PFSK-1 (cell line): Measurements from ENCODE around the gene SAFB.

Experiments
- FOXP2 ChIP-seq: optimal IDR thresholded peaks from 2 replicates; pipeline ENCODE3; 2011; ENCODE audit warnings: borderline replicate concordance, control low read depth, inconsistent platforms; ENCODE audit not compliant: insufficient read depth; ENCODE audit errors: extremely low read length, extremely low read depth
- POLR2AphosphoS5 ChIP-seq: IDR thresholded peaks from 2 replicates; pipeline ENCODE4 v1.6.1; 2012; ENCODE audit warnings: low read depth, mild to moderate bottlenecking, control low read depth, low read length, moderate library complexity
- REST ChIP-seq, 2 experiments: IDR thresholded peaks; 2 replicates each; pipeline versions ENCODE4 v1.6.1 to v1.8.0; 2011 to 2012; ENCODE audit warnings: low read depth in 2 of 2, low read length in 2 of 2, control low read depth in 1 of 2, inconsistent platforms in 1 of 2, mild to moderate bottlenecking in 1 of 2, moderate library complexity in 1 of 2; ENCODE audit not compliant: insufficient read depth in 1 of 2
- SIN3A ChIP-seq: IDR thresholded peaks from 2 replicates; pipeline ENCODE4 v1.6.1; 2012; ENCODE audit warnings: mild to moderate bottlenecking, low read length, moderate library complexity, borderline replicate concordance; ENCODE audit not compliant: insufficient read depth
- TAF1 ChIP-seq: IDR thresholded peaks from 2 replicates; pipeline ENCODE4 v1.6.1; 2012; ENCODE audit warnings: low read length, control low read depth, borderline replicate concordance; ENCODE audit not compliant: insufficient read depth

GRCh38 chr19:5632657-5633056, 9.8 kb downstream of the SAFB start:
- TF ChIP-seq POLR2AphosphoS5 (no peak), REST (IDR thresholded peaks at IDR 0.05; ENCODE audit: insufficient read depth in 1 of 2, low read depth in 2 of 2, low read length in 2 of 2) (no peak), TAF1 (no peak), SIN3A (no peak), FOXP2 (no peak)
